SH-SY5Y (cell line): Measurements from ENCODE around the gene ARPC2.

Experiments
- GATA2 ChIP-seq: IDR thresholded peaks from 2 replicates; pipeline ENCODE4 v1.6.1; 2011; ENCODE audit warnings: mild to moderate bottlenecking, low read depth, low read length
- GATA3 ChIP-seq: IDR thresholded peaks from 2 replicates; pipeline ENCODE4 v1.6.1; 2011; ENCODE audit warnings: low read depth, mild to moderate bottlenecking, low read length, moderate library complexity

GRCh38 chr2:218260742-218261422, 43.9 kb downstream of the ARPC2 start, which contains the start of gene GPBAR1:
- TF ChIP-seq GATA3 = no peak
- no peak for TF ChIP-seq GATA2
